ENCODE data around the gene XPR1. TPM values are rescaled to one million over a fixed set of nuclear protein-coding genes. Genes with fewer than 3 reads are reported as not detected.
A peak's percentile ranks its signal among the peaks of the same experiment; 100 is the strongest.

XPR1 gene
- total RNA-seq, 1 experiment from 2014 or later, result 19.9 TPM

- Histone ChIP-seq H3K9me3 (ENCODE audit: control insufficient read depth in 1 of 2, insufficient read depth in 1 of 2, low read depth in 1 of 2, low read length in 2 of 2) (no peaks in the 10 kb centered on the region), H3K27me3 (ENCODE audit: insufficient read depth, low read length) (no peaks in the 10 kb centered on the region), H3K4me1 (ENCODE audit: control insufficient read depth in 1 of 2, insufficient read depth in 2 of 2, low read length in 2 of 2) (peaks cover 9 to 16% of the 10 kb centered on the region in 2 experiments; a peak in 3 of 4 replicates), H3K4me2 (ENCODE audit: low read length) (no peak overlapping the region), H3K4me3 (replicated peaks in 1 of 2; ENCODE audit: low read depth in 1 of 2, low read length in 2 of 2) (no peak overlapping the region), H3K9ac (ENCODE audit: low read length) (no peak overlapping the region), H3K79me2 (ENCODE audit: insufficient read depth, low read length) (peaks cover 53% of the 10 kb centered on the region), H2AFZ (ENCODE audit: low read depth, low read length, poor library complexity, severe bottlenecking) (no peak overlapping the region), H3K9me2 (ENCODE audit: insufficient read depth) (no peaks in the 10 kb centered on the region), H3K27ac (ENCODE audit: low read depth, low read length) (no peak overlapping the region), H3K36me3 (ENCODE audit: control insufficient read depth in 1 of 2, insufficient read depth in 2 of 2, low read length in 2 of 2) (no peaks in the 10 kb centered on the region), H4K20me1 (ENCODE audit: insufficient read depth) (no peaks in the 10 kb centered on the region)
- RAD21 ChIA-PET (ENCODE audit: low non-redundant PET in 1 of 2, low total read pairs in 2 of 2, uncharacterized antibody in 2 of 2, unreplicated experiment in 2 of 2), result interaction anchor here in 1 of 2 experiments (0.6 kb wide), 1 partner anchor 13 kb away, joined by 3 read pairs; no protein-coding TSS in a partner anchor
- DNase-seq (ENCODE audit: low read depth, low spot score) (no peak), ATAC-seq (no peak)
- intact Hi-C loops (cut with micrococcal nuclease), result loop anchor here (10.0 kb wide), 1 partner anchor 529 kb away; no protein-coding TSS in a partner anchor
- POLR2A ChIA-PET, result no interaction called here
- TF ChIP-seq YY1 (IDR thresholded peaks at IDR 0.05; ENCODE audit: extremely low read depth, insufficient replicate concordance, low read depth, low read length), result no peak
- peak in 1 of 3 experiments; percentile 22; a peak in 1 of 6 replicates for TF ChIP-seq CTCF (IDR thresholded peaks at IDR 0.05 in 2 of 3, conservative IDR thresholded peaks at IDR 0.05 in 1 of 3; ENCODE audit: borderline replicate concordance in 1 of 3, insufficient read depth in 1 of 3, low read depth in 2 of 3, low read length in 2 of 3)
- TF ChIP-seq JUND (IDR thresholded peaks at IDR 0.05), result no peak
- no peak for TF ChIP-seq MAX (IDR thresholded peaks at IDR 0.05)
- TF ChIP-seq POLR2A (IDR thresholded peaks at IDR 0.05; ENCODE audit: borderline replicate concordance, extremely low read depth, insufficient read depth, insufficient read length), result no peak
- no peak for TF ChIP-seq TCF7L2 (IDR thresholded peaks at IDR 0.05; ENCODE audit: borderline replicate concordance, extremely low read depth, insufficient read depth, insufficient read length)
- no peak for TF ChIP-seq ELF1 (IDR thresholded peaks at IDR 0.05; ENCODE audit: borderline replicate concordance, low read depth)
- TF ChIP-seq ZFX (IDR thresholded peaks at IDR 0.05), result no peak
- TF ChIP-seq RAD21 (IDR thresholded peaks at IDR 0.05; ENCODE audit: low read depth), result peak; percentile 41
- CTCF ChIA-PET, result no interaction called here
- BruUV-seq (replicated peaks), result no TSS peak
These were observed 4.3 kb downstream of the XPR1 start for GRCh38 chr1:180636138-180636537.

Data from HCT116 (cell line).